ENCODE data around the gene ADD1. TPM values are rescaled to one million over a fixed set of nuclear protein-coding genes. Genes with fewer than 3 reads are reported as not detected.

The ADD1 gene
- total RNA-seq, 1 donor from 2014 or later, result 212 TPM

DNA sequence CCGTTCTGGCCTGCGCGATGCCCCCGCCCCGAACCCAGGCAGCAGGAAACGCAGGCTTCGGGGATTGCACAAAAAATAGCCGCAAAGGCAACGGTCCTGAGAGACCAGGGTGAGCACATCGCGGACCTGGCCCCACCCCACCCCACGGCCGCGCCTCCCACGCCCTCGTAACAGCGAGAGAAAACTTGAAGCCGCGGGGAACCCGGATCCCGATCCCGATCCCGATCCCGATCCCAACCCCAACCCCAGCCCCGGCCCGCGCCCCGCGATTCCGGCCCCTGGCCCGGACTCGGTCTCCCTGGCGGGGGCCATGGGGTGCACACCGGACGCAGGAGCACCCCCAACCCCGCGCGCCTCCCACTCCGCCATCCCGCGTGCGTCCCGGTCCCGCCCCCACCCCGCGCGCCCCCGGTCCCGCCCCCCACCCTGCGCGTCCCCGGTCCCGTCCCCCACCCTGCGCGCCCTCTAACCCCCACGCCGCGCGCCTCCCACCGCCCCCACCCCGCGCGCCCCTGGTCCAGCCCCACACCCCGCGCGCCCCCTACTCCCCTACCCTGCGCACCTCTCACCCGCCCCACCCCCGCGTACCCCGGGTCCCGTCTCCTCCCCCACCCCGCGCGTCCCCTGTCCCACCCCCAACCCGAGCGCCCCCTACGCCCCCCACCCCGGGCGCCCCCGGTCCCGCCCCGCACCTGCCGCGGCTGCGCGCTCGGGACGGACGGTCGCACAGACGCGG, 90.6 kb downstream of the ADD1 start:
- Histone ChIP-seq H3K27ac (replicated peaks) (peak overlapping the region; percentile 86), H3K4me1 (peaks cover 72% of the 10 kb centered on the region), H3K9me3 (replicated peaks) (no peaks in the 10 kb centered on the region), H3K36me3 (peaks cover 37% of the 10 kb centered on the region), H3K27me3 (ENCODE audit: low read depth) (no peaks in the 10 kb centered on the region), H3K4me3 (peak overlapping the region; percentile 84)
- intact Hi-C loops (cut with micrococcal nuclease), result no loop called here
- TF ChIP-seq, protein P1, sequence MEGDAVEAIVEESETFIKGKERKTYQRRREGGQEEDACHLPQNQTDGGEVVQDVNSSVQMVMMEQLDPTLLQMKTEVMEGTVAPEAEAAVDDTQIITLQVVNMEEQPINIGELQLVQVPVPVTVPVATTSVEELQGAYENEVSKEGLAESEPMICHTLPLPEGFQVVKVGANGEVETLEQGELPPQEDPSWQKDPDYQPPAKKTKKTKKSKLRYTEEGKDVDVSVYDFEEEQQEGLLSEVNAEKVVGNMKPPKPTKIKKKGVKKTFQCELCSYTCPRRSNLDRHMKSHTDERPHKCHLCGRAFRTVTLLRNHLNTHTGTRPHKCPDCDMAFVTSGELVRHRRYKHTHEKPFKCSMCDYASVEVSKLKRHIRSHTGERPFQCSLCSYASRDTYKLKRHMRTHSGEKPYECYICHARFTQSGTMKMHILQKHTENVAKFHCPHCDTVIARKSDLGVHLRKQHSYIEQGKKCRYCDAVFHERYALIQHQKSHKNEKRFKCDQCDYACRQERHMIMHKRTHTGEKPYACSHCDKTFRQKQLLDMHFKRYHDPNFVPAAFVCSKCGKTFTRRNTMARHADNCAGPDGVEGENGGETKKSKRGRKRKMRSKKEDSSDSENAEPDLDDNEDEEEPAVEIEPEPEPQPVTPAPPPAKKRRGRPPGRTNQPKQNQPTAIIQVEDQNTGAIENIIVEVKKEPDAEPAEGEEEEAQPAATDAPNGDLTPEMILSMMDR (IDR thresholded peaks at IDR 0.05; ENCODE audit: borderline replicate concordance), result no peak
- DNase-seq, result peak; percentile 68

DNA sequence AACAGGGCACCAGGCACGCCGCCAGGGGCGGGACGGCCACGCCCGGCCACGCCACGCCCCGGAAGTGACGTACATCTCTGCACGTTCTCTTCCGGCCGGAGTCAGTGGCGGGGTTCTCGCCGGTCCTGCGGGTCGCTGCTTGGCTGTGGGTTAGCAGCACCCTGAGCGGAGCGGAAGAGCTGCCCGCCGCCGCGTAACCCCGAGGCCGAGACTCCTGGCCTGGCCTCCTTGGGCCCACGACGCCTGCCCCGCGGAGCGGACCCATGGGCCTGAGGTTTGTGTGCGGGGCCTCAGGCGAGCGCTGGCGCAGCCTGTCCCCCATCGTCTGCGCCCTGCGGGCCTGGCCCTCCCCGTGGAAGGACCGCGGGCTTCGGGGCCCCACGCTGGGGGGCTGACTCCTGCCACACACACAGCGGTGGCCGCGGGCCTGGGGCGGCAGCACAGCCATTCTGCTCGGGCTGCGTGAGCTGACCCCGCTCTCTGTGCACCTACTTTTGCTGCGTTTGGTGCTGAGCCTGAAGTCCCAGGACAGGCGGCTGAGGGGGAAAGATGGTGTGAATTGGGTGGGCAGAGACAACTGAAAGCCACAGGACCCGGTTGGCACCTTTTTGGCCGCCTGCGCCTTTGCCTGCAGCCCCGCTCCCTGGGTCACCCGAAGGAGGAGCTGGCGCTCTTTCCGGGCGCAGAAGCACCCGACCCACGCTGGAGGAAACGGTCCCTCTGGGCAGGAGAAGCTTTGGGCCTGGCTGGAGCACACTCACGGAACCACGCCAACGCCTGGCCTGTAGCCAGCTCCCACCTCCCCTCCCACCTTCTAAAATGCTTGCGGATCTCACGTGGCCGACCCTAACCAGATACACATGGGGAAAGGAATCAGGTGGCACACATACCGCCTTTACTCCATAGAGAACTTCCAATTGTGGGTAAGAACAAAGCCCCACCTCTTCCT, 91.4 kb downstream of the ADD1 start:
- peak; percentile 95 for DNase-seq
- intact Hi-C loops (cut with micrococcal nuclease), result no loop called here
- Histone ChIP-seq H3K27me3 (ENCODE audit: low read depth) (no peaks in the 10 kb centered on the region), H3K36me3 (peaks cover 37% of the 10 kb centered on the region), H3K4me3 (peak overlapping the region; percentile 84), H3K4me1 (peaks cover 71% of the 10 kb centered on the region), H3K27ac (replicated peaks) (peak overlapping the region; percentile 86), H3K9me3 (replicated peaks) (no peaks in the 10 kb centered on the region)
- TF ChIP-seq, protein P1 (IDR thresholded peaks at IDR 0.05; ENCODE audit: borderline replicate concordance), result no peak

DNA sequence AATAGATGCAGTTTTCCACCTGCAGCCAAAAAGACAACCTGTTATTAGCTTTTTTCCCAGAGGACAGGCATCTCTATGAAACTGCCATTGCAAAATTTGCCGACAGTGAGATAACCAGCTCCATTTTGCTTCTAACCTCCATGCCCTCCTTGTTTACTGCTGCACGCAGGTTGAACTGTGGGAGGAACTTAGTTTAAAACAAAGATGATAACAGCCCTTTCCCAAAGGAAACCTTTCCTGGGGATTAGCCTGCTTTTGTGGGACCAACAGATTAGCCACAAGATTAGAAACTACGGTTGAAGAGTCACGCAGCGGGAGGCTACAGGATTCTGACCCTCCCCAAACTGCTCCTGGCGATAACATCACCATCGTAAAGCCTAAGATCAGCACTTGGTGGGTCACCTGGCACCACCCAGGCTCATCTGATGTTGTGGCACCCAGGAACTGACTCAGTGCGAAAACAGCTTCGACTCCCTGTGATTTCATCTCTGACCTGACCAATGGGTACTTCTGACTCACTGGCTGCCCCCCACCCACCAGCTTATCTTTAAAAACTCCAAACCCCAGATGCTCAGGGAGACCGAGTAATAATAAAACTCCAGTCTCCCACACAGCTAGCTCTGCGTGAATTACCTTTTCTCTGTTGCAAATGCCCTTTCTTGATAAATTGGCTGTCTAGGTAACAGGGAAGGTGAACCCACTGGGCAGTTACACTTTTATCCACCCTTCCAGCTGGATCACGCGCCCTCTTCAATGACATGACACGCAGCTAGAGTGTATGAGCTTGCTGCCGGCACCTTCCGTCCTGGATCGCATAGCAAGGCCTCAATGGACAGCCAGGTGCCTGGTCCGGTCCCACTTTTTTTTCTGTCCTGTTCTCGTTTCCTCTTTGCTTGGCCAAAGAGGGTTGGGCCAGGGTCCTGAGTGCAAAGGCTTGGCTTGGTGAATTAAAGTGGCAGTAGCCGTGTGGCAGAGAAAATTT, 92.4 kb downstream of the ADD1 start:
- peak; percentile 13 for DNase-seq
- TF ChIP-seq, protein P1 (IDR thresholded peaks at IDR 0.05; ENCODE audit: borderline replicate concordance), result no peak
- H3K36me3 ChIP-seq, result peaks cover 39% of the 10 kb centered on the region
- H3K27ac ChIP-seq (replicated peaks), result peak overlapping the region; percentile 86
- no peaks in the 10 kb centered on the region for H3K9me3 ChIP-seq (replicated peaks)
- intact Hi-C loops (cut with micrococcal nuclease), result no loop called here
- peak overlapping the region; percentile 84 for H3K4me3 ChIP-seq
- H3K4me1 ChIP-seq, result peaks cover 61% of the 10 kb centered on the region
- no peaks in the 10 kb centered on the region for H3K27me3 ChIP-seq (ENCODE audit: low read depth)

DNA sequence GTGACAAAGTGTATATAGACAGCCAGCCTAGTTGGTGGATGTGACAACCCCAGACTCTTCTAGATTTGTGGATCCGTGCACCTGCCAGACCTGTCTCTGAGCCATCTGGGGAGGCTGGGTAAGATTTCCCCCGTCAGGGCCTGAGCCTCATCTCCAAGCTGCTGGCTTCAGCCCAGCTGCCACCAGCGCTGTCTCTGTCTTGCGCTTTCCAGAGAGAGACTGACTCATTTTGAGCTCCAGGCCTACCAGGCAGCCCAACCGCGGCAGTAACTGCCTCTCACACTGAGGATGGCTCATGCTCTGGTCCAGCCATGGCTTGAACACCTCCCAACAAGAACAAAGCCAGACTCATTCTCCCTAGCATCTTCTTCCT, 93.1 kb downstream of the ADD1 start:
- Histone ChIP-seq H3K4me1 (peaks cover 54% of the 10 kb centered on the region), H3K4me3 (no peak overlapping the region), H3K27me3 (ENCODE audit: low read depth) (no peaks in the 10 kb centered on the region), H3K27ac (replicated peaks) (no peak overlapping the region), H3K9me3 (replicated peaks) (no peaks in the 10 kb centered on the region), H3K36me3 (peaks cover 46% of the 10 kb centered on the region)
- TF ChIP-seq, protein P1 (IDR thresholded peaks at IDR 0.05; ENCODE audit: borderline replicate concordance), result no peak
- intact Hi-C loops (cut with micrococcal nuclease), result no loop called here
- DNase-seq, result peak; percentile 13
